HG02763 (cell line): ENCODE results near the gene LDLRAD4.

Experiments
- ATAC-seq: cut with Tn5 transposase; IDR thresholded peaks from one replicate; pipeline ENCODE4 v1.9.1; 2021; ENCODE audit warnings: mild to moderate bottlenecking, moderate library complexity; ENCODE audit not compliant: unreplicated experiment

Gene LDLRAD4

DNA sequence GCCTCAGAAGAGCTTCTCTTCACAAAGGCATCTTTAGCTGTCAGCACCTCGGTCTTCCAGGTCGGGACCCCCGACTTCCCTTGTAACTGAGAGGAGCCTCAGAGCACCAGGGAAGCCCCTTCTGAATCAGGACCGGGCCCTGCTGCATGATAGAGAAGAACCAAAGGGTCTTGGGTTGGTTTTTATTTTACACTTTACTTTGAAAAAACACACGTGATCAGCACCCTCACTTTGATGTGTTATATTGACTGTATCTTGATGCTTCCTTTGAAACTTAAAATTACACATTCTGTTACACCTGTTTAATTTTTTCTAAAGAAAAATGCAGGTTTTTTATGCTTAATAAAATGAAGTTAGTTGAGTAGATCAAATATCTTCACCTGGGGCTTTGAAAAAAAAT, 305.5 kb downstream of the LDLRAD4 start:
- ATAC-seq, result no peak

DNA sequence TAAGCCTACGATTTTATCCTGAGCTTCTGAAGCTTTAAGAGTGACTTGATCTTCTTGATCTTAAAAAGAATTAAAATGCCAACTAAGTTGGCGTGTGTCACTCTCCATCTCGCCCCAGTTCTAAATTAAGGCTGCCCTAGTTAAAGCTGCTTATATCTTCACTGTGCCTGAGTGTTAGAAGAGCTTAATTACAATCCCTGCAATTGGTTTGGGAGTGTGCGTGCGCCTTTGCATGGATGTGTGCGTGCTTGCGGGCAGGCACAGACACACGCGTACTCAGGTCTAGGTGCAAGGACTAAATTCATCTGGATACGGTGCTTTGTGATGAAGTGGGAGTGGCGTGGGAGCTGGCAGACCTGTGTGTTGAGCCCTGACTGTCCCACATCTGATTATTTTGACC, 306.3 kb downstream of the LDLRAD4 start:
- ATAC-seq, result no peak

DNA sequence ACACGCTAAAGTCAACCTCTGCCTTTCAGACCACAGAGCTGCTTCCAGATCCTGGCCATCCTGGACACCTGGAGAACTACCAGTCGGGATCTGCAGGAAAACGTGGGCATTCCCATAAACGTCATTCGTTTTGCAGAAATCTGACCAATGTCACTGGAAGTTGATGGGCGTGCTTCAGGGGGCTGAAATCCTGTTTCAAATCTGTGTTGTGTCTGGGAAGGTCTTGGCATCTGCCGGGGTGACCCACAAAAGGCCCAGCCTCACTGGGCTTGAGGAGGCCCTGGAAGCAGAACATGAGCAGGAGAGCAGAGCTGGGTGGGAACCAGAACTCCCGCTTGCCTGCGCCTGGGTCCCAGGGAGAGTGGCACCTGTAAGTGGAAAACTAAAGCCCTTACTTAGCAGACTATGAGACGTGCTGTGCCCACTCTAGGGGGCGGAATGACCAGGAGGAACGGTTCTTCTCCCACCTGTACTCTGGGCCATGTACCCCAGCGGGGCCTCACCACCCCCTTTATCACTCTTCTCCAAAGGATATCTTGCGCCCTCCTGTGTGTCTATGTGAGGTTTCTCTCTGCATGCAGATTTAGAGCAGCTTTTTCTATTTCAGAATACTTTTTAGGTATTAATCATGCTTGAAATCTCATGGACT, 306.9 kb downstream of the LDLRAD4 start:
- ATAC-seq, result no peak

DNA sequence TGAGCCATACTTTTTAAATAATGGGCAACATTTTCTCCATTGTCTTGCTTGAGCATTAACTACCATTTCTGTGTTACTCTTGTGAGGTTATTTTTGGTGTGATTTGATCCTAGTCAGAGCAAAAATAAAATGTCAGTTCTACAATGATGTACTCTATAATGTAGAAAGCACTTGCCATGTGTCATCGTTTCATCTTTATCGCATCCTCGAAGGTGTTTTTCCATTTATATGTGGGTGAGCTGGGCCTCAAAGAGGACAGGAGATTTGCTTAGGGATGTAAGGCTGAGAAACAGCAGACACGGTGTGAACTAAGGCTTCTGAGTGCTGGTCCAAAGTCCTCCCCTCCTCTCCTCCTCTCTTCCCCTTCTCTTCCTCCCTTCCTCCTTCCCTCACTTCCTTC, 308.0 kb downstream of the LDLRAD4 start:
- ATAC-seq, result no peak

DNA sequence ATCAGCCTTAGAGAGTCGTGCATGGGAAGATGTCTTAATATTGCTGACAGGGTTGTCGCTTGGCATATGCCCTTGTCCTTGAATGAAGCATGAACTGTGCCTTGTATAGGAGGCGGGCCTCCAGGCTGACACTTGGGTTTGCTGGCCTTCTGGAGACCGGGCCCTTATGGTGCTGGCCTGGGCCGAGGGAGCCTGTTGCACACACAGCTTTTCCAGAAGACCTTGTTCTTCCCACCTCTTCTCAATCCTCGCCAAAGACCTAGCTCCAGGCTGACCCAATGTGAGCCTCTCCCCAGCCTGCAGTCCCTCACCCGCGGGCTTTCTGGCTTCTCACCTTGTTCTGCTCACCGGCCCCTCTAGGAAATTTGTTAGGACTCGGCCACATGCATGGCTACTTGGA, 308.7 kb downstream of the LDLRAD4 start:
- ATAC-seq, result no peak

DNA sequence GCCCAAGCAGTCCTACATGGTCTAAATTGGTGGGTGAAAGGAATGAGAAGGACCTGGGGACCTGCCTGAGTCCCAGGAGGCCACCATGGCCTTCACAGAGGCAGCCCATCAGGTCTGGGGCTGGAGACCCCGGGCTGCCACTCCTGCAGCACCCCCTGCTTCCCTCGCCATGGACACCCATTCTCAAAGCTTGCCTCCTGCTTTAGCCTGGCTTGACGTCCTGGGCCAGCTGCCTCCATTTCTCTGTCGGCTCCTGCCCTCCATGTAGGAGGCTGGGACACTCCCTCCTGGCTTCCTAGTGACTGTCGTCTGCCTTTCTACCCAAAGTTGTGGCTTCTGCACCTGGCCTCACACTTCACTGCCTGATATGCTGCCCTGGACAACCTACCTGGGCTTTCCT, 309.2 kb downstream of the LDLRAD4 start:
- no peak for ATAC-seq

DNA sequence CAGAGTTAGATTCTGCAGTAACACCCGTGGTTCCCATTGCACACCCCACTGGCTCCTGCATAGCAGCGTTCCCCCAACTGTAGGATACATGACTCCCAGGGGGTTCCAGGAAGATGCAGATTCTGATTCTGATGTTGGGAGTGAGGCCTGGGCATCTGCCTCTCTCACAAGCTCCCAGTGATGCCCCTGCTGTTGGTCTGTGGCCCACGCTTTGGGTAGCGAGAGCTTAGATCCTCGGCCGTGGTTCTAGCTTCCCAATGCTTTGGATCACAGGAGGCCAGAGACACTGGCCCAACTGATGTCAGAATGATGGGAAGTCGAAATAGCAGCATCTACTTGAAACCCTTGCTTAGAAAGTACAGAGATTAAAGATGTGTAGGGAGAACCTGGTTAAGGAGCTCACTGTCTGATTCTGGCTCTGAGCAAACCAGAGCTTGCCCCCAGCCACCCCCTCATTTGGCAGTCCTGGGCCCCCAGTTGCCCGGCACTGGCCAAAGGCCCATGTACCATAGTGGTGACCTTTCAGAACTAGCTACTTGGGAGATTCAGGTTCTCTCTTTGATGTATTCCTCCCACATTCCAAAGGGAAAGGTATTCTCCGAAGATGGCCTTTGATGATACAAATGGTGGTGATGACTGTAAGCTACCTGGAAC, 310.3 kb downstream of the LDLRAD4 start:
- no peak for ATAC-seq

DNA sequence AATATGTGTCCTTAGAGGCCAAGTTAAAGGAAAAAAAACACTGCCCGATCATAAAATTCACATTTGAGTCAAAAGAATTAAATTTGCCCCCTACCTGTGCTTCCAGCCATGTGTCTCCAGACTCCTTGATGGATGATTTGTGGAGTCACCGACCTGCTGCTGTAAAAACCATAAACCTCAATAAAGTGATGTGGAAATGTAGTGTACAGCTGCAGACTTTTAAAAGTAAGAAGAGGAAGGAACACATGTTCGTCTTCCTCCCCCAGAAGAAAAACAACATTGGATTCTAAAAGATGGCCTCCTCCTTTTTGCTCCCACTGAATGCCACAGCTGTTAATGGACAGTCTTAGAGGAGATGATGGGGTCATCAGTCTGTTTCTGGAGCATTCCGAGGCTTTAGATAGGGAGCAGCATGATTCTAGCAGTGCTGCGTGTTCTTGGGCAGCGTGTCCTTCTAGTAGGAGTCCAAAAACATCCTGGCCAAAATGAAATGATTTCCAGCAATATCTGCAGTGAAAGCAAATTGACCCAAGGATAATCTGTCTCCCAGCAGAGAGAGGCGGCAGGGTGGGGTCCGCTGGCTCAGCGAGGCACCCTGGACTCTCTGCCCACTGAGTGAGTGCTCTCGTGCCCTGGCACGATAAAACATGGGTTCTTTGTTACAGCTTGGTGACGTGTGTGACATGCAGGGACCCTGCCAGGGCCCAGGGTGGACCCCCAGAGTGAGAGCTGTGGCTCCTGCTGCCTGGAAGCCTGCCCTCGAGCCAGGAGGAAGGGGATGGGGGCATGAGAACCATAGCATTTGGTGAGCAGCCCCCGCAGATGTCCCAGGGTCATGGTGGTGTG, 311.7 kb downstream of the LDLRAD4 start:
- no peak for ATAC-seq

DNA sequence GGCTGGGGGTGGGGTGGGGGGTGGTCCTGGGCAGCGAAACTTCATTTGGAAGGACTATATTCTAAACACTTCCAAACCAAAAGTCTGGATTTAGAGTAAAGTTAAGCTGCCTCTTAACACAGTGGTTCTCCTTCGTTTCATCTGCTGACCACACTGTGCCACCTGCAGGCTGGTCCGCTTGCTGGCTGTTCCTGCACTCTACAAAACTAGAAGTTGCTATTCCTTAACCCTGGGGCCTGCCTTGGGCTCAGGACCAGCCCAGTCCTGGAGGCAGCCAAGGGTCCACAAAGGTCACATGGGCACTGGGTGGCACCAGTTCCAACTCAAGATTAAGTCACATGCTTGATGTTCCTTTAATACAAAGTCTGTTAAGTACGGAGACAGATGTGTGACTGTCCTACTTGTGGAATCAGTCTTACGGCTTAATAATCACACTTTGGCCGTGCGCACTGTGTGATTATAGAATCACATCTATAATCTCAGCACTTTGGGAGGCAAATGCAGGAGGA, 312.4 kb downstream of the LDLRAD4 start:
- no peak for ATAC-seq

DNA sequence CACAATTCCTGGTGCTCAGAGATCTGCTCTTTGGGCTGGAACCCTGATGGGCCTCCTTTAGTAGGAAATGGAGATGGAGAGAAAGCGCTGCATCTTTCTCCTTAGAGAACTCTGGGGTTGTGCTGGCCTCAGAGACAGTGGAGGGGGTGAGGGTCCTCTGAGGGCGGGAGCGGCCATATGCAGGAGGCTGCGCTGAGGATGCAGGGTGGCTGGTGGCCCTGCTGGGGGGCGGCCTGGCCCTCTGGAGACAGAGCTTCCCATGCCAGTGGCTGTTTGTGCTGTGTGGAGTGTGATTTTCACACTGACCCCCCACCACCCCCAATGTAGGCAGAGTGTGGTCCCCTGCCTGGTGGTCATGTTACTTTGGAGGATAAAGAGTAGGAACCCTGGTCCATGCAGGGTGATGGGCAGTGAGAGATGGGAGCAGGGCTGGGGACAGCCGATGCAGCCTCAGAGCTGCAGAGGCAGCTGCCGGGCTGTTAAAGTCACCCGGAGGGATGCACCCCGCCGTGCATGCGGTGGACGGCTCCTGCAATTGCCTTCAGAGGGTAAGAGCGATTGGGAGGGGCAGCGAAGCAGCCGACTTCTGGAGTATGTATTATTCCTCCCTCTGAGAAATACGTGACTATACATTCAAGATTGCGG, 313.2 kb downstream of the LDLRAD4 start:
- no peak for ATAC-seq

DNA sequence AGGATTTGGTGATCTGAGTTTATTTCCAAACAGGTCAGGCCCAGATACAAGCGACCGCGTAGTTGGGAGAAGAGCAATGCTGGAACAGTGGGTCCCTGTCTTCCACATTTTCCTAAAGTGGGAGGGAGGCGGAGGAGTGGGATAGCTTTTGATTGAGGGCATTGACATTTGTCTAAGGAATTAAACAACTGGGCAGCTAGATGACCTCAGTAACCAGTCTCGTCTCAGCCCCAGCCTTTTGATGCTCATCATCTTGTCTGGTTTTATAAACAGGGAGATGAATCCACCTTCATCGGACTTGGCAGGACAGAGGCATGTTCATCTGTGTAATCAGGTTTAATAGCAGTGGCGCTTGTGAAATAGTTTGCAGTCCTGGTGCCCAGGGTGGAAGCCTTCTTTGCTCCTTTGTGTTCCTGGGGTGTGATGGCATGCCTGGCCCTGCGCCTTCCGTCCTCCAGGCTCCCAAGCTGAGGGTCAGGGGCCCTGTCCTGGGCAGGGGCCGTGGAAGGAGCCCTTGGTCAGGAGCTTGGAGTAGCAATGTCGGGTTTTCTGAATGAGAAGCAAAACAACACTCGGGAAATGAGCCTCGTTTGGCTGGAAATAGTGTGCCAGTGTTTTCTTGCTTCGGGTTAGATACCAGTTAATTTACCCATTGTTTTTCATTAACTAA, 314.0 kb downstream of the LDLRAD4 start:
- ATAC-seq, result no peak

DNA sequence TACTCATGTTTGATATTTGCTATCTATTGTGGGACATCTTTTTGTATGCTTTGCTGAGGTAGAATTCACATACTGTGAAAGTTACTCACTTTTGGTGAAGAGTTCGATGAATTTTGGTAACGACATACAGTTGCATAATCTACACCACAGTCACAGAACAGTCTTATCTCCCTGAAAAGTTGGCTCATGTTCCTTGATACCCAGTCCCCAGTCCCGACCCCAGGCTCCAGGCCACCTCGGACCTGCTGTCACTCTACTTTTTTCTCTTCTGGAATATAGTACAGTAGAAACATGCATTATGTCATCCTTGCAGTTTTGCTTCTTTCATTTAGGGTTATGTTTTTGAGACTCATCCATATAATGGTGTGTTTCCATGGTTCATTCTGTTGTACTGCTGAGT, 316.1 kb downstream of the LDLRAD4 start:
- no peak for ATAC-seq

DNA sequence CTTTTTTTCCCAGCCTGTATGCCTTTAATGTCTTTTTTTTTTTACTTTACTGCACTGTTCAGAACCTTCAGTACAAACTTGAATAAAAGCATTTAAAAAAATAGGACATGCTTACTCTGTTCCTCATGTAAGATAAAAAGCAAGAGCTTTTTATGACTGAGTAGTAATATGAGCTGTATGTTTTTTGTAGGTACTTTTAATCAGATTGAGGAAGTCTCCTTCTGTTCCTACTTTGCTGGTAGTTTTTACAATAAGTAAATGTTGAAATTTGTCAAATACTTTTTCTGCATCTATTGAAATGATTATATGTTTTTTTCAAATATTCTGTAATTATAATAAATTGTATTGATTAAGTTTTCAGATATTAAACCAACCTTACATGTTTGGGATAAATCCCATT, 318.0 kb downstream of the LDLRAD4 start:
- no peak for ATAC-seq

DNA sequence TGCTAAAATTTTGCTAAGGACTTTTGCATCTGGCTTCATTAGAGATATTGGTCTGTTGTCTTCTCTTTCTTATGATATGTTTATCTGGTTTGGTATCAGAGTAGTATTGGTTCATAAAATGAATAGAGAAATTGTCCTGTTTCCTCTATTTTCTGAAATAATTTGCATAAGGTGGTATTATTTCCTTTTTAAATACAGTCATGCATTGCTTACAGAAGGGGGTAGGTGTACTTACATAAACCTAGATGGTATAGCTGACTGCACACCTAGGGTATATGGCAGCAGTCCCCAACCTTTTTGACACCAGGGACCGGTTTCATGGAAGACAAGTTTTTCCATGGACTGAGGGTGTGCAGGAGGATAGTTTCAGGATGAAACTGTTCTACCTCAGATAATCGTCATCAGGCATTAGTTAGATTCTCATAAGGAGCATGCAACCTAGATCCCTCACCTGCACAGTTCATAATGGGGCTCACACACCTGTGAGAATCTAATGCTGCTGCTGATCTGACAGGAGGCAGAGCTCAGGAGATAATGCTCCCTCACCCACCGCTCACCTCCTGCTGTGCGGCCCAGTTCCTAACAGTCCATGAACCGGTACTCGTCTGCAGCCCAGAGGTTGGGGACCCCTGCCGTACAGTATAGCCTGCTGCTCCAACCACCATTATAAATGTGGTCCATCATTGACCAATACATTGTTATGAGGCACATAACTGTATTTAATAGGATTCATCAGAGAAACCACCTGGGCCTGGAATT, 318.6 kb downstream of the LDLRAD4 start:
- no peak for ATAC-seq

DNA sequence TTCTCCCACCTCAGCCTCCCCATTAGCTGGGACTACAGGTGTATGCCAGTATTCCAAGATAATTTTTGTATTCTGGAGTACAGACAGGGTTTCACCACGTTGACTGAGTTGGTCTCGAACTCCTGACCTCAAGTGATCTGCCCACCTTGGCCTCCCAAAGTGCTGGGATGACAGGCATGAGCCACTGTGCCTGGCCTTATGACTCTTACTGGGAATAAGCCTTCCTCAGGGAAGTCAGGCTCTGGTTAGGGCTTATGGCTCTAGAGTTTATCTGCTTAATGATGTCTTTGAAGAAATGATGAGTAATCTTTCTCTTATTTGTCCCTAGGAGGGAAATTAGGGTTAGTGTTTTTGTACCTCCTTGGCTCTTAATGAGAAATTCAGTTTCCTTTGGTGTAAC, 320.1 kb downstream of the LDLRAD4 start:
- no peak for ATAC-seq

DNA sequence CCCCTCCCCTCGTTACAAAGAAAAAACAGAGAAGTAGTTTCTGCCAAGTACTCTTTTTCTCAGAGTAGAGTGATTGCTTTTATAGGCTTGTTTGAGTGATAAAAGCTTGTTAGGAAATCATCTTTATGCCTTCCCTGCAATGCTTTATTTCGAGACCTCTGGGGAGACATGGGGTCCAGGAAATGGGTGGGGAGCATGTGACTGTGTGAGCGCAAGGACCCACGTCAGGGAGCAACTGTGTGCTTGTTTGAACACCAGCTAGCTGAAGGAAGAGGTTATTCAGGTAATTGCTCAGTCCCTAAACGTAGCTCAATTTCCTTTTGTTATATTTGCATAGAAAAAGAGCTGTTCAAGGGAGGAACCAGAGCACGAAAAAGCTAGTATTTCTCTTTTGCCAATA, 320.5 kb downstream of the LDLRAD4 start:
- ATAC-seq, result no peak

DNA sequence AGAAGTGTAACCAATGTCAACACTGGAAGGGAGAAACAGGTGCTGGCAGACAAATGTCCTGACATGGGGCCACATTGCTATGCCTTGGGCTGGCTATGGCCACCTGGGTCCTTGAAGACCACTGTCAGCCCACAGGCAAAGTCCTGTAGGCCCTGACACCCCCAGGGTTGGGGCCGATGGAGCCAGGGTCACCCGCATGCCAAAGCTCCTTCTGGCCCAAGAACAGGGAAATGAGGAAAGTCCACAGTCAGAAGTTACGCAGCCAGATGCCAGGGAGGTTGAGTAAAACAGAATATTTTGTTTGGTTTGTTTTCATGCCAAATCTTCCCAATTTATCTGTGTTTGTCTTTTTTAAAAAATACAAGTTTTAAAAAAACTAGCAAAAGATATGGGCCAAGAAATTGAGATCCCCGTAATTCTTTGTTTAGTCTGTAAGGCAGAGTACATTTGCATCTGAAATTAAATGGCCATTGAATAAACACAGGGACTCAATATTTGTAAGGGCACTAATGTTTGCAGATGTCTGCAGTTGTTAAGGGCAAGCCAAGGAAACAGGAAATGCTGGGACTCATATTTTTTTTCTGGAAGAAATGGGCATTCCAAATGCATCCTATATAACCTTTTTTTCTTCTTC, 321.4 kb downstream of the LDLRAD4 start:
- ATAC-seq, result no peak

DNA sequence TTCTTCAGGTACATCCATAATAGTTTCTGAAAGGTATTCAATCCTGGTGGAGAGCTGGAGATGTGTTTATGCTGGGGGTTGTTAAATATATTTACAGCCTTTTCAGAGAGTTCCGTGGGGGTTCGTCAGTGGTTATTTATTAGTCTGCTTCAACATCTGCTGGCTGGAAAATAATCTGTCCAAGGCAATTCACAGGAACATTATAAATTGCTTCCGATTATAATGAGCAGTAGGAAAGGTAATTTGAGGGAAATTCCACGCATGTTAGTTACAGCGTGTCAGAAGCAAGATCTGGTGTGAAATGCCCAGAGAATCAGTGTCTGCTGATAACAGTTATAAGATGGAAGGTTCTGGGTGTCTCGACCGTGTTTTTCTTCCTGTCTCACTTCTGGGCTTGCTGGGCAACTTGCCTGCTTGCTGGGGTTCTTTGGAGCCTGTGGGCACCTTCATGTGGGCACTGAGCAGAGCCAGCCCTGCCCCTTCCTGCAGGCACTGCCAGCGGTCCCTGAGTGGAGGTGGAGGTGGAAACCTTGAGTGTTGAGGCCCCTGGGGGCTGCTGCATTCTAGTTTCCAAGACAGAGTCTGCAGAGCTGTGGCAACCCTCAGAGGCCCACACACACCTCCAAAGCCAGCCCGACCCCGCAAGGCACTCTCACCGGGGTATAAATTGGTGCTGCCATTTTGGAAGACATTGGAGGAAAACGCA, 322.1 kb downstream of the LDLRAD4 start:
- no peak for ATAC-seq
